ENCODE measurements around the gene PPIL3.

PPIL3 gene

DNA sequence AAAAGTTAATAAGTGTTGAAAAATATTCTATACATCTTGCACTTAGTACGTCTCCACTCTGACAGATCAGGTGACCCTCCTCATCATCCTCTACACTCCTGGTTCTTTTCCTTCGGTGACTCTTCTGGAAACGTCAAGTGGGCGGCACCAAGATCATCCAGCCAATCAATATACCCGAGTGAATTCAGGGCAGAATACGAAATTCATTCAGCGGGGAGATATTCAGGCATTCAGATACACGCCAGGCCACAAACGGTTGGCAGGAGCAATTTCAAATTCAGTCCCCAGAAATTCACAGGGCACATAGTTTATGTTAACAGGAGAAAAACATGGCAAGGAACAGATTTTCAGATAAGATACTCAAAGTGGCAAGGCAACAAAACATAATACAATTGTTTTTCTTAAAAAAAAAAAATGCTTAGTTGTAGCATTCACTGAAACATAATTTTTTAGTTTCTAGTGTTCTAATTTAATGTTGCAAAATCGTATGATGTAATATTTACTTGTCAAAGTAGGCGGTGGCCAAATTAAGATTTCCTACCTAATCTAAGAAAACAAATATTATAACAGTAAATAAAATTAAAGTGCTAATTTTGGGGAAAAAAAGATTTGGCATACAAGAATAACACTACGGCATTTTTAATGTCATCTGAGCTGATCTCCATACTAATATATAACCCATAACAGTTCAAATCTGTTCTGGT lies 28.6 kb downstream of the PPIL3 start:
- peak; percentile 28 for DNase-seq

DNA sequence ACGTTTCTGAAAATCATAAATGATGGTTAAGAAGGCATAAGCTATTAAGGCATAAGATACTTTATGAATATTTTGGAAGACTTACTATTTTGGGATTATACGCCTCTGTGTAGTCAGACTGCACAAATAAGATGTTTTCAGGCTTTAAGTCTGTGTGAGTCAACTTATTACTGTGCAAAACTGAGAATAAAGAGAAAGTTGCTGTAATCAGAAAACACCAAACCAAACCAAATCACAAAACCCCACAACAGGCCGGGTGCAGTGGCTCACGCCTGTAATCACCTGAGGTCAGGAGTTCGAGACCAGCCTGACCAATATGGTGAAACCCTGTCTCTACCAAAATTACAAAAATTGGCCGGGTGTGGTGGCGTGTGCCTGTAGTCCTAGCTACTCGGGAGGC lies 32.1 kb downstream of the PPIL3 start:
- DNase-seq: no peak

DNA sequence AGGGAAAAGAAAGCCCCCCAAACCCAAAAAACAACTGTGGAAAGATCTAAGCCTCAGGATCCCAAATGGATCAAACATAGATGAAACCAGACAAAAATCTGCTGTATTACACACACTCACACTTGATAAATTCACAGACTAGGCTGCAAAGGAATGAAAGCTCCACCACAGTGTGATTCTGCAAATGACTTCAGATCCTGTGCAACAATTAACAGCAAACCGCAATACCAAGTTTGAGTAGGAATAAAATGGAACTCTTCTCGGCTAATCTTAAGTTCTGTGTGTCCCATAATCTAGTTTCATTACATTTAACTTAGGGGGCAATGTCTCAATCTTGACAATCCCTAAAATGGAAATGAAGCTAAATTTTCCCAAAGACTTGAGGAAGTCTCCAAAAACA lies 36.3 kb downstream of the PPIL3 start:
- no peak for DNase-seq

DNA sequence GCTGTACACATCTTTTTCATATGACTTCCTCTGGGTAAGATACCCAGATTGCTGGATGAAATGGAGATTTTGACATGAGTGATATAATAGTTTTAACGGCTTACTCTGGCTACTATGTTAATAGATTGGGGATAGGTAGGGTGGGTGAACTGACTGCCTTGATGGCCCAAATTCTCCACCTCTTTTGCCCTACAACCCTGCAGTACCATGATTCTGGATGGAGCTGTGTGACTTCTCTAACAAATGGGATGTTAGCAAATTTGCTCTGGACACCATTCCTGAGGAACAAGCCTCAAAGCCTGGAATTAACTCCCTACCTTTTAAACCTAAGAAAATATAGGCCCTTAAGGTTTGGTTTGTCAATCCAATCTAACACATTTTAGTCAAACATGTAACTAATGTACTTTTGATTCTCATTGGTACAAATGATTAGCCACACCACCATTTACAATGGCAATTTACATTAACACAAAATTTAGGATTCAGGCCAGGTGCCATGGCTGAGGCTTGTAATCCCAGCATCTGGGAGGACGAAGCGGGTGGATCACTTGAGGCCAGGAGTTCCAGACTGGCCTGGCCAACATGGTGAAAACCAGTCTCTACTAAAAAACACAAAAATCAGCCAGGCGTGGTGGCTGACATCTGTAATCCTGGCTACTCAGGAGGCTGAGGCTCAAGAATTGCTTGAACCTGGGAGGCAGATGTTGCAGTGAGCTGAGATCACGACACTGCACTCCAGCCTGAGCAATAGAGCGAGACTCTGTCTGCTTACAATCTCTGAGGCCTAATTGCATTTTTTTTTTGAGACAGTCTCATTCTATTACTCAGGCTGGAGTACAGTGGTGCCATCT lies 37.3 kb downstream of the PPIL3 start:
- DNase-seq: no peak

DNA sequence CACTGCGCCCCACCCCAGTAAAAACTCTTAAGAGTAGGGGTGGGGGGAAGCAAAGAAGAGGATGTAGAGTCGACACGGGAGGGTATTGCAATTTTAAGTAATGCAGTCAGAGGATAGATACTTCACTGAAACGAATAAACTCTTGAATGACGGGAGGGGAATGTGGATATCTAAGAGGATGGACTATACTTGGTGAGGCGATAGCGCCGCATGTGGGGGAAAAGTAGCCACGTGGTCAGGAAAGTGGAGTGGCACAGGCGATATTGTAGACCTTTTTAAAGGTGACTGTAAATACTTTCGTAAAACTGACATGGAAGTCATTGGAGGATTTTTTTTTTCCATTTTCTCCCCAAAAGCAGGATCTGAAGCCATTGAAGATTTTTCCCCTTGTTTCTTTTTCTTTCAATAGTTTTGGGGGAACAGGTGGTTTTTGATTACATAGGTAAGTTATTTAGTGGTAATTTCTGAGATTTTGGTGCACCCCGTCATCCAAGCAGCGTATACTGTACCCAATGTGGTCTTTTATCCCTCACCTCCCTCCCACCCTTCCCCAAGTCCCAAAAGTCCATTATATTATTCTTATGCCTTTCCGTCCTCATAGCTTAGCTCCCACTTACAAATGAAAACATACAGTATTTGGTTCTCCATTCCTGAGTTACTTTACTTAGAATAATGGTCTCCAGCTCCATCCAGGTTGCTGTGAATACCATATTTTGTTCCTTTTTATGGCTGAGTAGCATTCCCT lies 38.2 kb downstream of the PPIL3 start:
- DNase-seq: no peak

DNA sequence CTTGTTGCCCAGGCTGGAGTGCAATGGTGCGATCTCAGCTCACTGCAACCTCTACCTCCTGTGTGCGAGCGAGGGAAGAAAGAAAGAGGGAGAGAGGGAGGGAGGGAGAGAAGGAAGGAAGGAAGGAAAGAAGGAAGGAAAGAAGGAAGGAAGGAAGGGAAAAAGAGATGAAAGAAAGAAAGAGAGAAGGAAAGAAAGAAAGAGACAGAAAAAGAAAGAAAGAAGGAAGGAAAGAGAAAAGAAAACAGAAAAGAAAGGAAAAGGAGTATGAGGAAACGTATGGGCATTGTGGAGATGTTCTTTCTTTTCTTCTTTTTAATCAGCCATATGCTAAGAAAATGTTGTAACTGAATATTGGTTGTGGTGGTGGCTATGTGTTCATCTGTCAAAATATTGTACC lies 40.9 kb downstream of the PPIL3 start:
- no peak for DNase-seq

DNA sequence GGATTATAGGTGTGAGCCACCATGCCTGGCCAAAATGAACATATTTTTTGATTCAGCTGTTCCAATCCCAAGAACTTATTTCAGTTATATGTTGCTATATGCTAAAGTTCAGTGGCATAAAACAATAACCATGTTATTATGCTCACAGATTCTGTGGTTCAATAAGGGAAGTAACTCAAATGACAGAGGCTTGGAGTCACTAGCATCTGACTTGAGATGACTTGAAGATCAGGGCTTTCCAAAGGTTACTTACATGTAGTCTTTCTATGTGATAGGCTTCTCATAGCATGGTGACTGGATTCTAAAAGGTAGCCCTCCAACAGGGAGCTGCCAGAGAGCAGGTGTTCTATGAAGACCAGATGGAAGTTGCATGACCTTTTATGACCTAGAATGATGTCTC lies 41.6 kb downstream of the PPIL3 start:
- no peak for DNase-seq

DNA sequence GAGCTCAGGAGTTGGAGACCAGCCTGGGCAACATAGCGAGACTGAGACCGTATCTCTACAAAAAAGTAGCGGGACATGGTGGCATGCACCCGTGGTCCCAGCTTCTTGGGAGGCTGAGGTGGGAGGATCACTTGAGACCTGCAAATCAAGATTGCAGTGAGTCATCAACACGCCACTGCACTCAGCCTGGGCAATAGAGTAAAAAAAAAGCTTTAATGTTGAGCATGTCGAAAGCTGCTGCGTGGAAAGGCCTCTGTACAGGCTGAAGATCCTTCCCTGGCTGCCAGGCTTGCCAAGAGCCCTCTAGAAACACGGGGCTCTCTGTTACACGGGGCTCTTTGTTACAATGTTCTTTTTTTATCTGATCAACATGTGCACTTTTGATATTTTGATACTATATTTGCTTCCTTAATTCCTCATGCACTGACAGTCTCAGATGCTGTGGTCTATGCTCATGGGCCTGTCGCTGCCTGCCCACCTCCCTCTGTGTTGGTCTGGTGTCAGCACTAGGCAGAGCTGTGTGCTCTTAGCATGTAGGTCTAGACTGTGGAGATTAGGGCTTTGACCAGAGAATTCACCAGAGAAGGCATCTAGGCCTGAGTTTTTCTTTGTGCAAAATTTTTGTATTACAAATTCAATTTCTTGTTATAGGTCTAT lies 43.1 kb downstream of the PPIL3 start:
- no peak for DNase-seq

DNA sequence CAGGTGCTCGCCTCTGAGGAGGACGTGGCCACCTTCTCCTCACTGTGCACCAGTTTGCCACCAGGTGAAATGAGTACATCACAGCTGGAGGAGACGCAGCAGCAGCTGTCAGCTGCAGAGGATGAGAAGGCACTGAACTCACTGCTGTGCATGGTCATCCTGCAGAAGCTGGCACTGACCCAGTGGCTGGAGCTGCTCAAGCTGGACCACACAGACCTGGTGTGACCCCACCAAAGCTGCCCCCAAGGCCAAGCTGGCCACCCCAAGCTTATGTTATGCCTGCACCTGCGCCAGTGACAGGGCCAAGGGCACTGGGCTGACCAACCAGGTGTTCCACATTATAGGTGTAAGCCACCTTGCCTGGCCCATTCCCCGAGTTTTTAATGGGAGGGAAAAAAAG lies 43.7 kb downstream of the PPIL3 start:
- no peak for DNase-seq

DNA sequence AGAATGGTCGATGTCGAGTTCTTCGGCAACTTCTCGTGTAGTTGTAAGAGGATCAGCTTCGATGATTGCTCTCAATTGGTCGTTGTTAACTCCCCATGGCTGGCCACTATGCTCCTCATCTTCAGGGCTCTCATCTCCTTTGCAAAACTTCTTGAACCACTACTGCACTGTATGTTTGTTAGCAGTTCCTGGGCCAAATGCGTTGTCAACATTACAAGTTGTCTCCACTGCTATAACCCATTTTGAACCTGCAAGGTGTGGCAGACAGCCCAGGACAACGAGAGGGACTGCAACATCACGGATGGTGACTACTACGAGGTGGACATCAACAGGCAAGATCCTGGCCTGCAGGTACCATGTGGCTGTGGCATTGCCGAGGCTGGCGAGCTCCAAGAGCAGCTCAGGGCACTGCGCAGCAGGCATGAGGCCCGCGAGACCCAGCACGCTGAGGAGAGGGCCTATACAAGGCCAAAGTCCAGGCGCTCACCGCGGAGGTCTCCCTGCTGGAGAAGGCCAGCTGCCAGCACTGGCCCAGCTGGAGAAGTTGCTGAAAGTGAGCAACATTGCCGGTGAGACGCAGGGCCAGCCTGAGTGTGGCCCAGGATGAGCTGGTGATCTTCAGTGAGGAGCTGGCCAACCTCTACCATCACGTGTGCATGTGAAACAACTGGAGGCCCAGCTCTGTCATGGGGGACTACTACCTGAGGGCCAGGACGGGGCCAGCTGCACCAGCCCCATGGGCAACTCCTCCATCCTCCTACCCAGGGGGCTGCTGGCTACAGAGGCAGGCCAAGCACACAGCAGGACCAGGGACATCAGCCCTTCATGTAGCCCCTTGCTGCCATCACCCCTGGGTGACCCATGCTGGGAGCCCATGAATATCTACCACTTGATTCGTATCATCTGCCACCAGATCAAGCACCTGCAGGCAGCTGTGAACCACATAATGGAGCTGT lies 44.6 kb downstream of the PPIL3 start:
- no peak for DNase-seq

DNA sequence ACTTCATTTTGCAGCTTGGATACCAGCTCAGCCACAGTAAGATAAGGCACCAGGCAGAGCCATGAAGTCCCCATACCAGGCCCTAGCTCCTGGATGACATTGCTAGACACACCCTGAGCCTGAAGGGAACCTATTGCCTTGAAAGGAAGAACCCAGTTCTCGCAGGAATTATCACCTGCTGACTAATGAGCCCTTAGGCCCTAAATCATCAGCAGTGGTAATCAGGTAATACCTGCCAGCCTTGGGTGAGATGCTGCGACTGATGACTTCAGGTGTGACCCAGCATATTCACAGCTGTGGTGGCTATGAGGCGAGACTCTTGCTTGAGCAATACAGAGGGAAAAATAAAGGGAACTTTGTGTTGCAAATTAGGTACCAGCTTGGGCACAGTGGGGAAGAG lies 49.4 kb downstream of the PPIL3 start:
- no peak for DNase-seq

DNA sequence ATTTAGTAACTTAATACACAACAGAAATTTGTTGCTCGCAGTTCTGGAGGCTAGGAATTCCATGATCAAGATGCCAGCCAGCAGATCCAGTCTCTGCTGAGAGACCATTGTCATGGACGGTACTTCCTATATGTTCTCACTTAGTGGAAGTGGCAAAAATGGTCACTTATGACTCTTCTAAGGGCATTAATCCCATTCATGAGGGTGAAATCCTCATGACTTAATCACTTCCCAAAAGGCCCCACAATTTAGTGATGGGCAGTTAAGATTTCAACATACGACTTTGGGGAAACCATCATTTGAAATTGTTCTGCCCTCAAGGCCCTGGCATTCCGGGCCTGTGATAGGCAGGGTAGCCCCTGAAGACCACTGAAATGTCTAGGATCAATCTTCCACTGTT lies 54.2 kb downstream of the PPIL3 start:
- no peak for DNase-seq

DNA sequence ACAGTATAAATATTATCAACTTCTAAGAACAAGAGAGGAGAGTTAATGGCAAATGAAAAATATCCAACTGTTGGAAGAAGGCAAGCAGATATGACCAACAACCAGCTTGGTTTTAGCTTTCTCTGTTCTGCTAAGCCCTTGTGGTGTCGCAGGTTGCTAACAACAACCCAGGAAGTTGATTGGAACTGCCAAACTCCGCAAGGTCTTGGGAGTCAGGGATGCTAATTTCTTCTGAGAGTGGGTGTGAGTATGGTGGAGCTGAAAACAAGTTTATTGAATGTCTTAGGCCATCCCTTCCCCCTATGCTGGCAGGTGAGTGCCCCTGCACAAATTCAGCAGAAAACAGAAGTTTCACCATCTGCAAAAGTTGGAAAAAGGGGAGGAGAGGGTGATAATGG lies 59.6 kb downstream of the PPIL3 start:
- no peak for DNase-seq

DNA sequence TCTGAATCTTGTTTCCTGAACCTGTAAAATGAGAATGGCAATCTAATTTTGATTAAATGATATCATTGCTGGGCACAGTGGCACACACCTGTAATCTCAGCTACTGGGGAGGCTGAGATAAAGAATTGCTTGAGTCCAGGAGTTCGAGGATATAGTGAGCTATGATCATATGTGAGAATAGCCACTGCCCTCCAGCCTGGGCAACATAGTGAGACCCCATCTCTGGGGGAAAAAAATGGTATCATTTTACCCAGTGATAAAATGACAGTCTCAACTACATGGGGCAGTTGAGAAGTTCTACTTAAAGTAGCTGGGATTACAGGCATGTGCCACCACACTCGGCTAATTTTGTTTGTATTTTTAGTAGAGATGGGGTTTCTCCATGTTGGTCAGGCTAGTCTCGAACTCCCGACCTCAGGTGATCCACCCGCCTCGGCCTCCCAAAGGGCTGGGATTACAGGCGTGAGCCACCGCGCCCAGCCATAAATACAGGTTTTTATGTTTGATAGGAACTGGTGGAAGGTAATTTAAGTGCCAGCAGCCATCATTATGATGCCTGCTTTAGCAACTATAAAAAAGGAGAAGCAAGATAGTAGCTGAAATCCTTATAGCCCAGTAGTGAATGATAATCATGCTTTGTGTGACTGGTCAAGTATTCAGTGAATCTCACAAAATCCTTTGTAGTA lies 60.2 kb downstream of the PPIL3 start:
- DNase-seq: no peak

DNA sequence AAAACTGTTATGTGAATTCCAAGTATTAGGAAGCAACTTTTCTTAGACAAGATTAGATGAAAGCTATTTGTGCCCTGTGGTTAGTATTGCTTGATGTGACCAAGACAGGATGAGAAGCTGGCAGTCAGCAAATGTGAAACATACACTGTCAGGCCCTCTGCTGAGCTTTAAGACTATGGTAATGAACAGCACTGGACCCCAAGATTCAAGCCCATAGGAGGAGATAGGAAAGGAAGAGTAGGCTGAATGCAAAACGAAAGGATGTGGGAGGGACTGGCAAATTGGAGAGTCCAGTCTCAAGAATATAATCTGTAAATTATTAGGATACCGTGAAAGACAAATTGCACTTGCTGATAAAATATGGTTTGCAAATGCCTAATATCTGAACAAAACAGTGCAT lies 60.8 kb downstream of the PPIL3 start:
- DNase-seq: no peak

DNA sequence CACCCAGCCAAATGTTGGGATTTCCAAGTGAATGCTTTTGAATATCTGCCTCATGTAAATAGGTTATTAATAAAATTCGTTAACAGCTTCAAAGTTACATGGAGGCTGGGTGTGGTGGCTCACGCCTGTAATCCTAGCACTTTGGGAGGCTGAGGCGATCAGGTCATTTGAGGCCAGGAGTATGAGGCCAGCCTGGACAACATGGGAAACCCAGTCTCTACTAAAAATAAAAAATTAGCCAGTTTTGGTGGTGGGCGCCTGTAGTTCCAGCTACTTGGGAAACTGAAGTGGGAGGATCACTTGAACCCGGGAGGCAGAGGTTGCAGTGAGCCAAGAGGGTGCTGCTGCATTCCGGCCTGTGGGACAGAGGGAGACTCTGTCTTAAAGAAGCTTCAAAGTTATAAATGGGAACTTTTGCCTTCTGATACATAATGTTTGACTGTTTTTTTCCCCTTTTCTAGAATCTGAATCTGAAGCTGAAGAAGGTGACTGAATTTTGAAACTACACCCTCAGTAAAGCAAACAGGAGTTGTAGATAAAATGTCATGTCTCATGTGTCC lies 67.1 kb downstream of the PPIL3 start:
- no peak for DNase-seq

Measured in activated naive CD4-positive, alpha-beta T cell treated with Interleukin-2 at 50 U/mL for 16 hours (primary cell).